ENCODE measurements around the gene MTMR2. TPM values are rescaled to one million over a fixed set of nuclear protein-coding genes. Genes with fewer than 3 reads are reported as not detected.

The MTMR2 gene
- polyA plus RNA-seq, 2 of the 4 experiments (the other 2 are of a cell fraction), result 22.2 to 28.7 TPM

DNA sequence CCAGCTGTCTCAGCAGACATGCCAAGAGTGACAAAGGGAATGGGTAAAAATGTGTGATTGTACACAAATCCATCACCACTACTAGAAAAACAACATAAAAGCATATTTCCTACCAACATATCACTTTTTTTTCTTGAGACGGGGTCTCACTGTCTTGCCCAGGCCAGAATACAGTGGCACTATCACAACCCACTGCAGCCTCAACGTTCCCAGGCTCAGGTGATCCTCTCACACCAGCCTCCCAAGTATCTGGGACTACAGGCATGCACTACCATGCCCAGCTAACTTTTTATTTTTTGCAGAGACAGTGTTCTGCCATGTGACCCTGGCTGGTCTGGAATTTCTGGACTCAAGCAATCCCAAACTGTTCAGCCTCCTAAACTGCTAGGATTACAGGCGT lies 5.2 kb downstream of the MTMR2 start:
- FAIRE-seq, result no peak
- no peaks in the 10 kb centered on the region for H3K9me3 ChIP-seq

GRCh38 chr11:95918056-95918455 lies 5.9 kb downstream of the MTMR2 start:
- Histone ChIP-seq H3K9me3 (no peaks in the 10 kb centered on the region), H3K4me3 (no peak overlapping the region), H3K4me1 (peaks cover 44% of the 10 kb centered on the region), H3K4me2 (no peak overlapping the region), H3K27ac (no peak overlapping the region)
- DNase-seq (ENCODE audit: low read depth in 1 of 2, low spot score in 1 of 2) (no peak), FAIRE-seq (no peak), ATAC-seq (no peak)
- ChIA-PET CTCF (no interaction called here), POLR2A (no interaction called here)
- TF ChIP-seq JUNB (IDR thresholded peaks at IDR 0.05), result no peak
- no peak for TF ChIP-seq EP300 (IDR thresholded peaks at IDR 0.05)
- TF ChIP-seq MAFK (IDR thresholded peaks at IDR 0.05; ENCODE audit: partially characterized antibody), result no peak
- no peak for TF ChIP-seq ZC3H11A (IDR thresholded peaks at IDR 0.05)
- TF ChIP-seq HOXB5 (CRISPR knock-in tag; IDR thresholded peaks at IDR 0.05), result no peak
- no peak for TF ChIP-seq HOXB13 (CRISPR knock-in tag; IDR thresholded peaks at IDR 0.05; ENCODE audit: low read depth)
- TF ChIP-seq, protein P1, sequence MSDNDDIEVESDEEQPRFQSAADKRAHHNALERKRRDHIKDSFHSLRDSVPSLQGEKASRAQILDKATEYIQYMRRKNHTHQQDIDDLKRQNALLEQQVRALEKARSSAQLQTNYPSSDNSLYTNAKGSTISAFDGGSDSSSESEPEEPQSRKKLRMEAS (IDR thresholded peaks at IDR 0.05), result no peak
- WGBS (ENCODE audit: missing lambda C conversion rate), result 94% methylated on average over 2 of the region's 2 CpGs

More for the DNA sequence above, 5.2 kb downstream of the MTMR2 start:
- no peak for TF ChIP-seq ZSCAN20 (CRISPR knock-in tag; IDR thresholded peaks at IDR 0.05)
- TF ChIP-seq HDAC2 (IDR thresholded peaks at IDR 0.05), result no peak
- no peak for TF ChIP-seq SMC3 (IDR thresholded peaks at IDR 0.05)
- no peak for TF ChIP-seq CBX2 (IDR thresholded peaks at IDR 0.05; ENCODE audit: borderline replicate concordance, low read depth)
- TF ChIP-seq NPAS2 (CRISPR knock-in tag; IDR thresholded peaks at IDR 0.05; ENCODE audit: borderline replicate concordance), result no peak
- TF ChIP-seq HMGXB4 (CRISPR knock-in tag; IDR thresholded peaks at IDR 0.05; ENCODE audit: borderline replicate concordance), result no peak
- no peak for TF ChIP-seq MYC (IDR thresholded peaks at IDR 0.05; ENCODE audit: borderline replicate concordance, low read length)
- TF ChIP-seq EHMT2 (IDR thresholded peaks at IDR 0.05; ENCODE audit: low read depth), result no peak
- TF ChIP-seq ZFP36 (IDR thresholded peaks at IDR 0.05; ENCODE audit: borderline replicate concordance, partially characterized antibody), result no peak
- TF ChIP-seq EHF (CRISPR knock-in tag; IDR thresholded peaks at IDR 0.05), result no peak
- no peak for TF ChIP-seq RCOR1 (IDR thresholded peaks at IDR 0.05; ENCODE audit: low read depth, low read length)
- TF ChIP-seq BCL3 (IDR thresholded peaks at IDR 0.05), result no peak
- TF ChIP-seq, protein P2, sequence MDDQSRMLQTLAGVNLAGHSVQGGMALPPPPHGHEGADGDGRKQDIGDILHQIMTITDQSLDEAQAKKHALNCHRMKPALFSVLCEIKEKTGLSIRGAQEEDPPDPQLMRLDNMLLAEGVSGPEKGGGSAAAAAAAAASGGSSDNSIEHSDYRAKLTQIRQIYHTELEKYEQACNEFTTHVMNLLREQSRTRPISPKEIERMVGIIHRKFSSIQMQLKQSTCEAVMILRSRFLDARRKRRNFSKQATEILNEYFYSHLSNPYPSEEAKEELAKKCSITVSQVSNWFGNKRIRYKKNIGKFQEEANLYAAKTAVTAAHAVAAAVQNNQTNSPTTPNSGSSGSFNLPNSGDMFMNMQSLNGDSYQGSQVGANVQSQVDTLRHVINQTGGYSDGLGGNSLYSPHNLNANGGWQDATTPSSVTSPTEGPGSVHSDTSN (IDR thresholded peaks at IDR 0.05), result no peak
- TF ChIP-seq POLR2A (IDR thresholded peaks at IDR 0.05; ENCODE audit: low read length), result no peak
- no peak for TF ChIP-seq NR3C1 (IDR thresholded peaks at IDR 0.05)
- no peak for TF ChIP-seq ATOH8 (CRISPR knock-in tag; IDR thresholded peaks at IDR 0.05; ENCODE audit: low read depth)
- TF ChIP-seq ZC3H11A (IDR thresholded peaks at IDR 0.05), result no peak
- no peak for TF ChIP-seq PHF8 (IDR thresholded peaks at IDR 0.05; ENCODE audit: borderline replicate concordance, low read depth)
- TF ChIP-seq ZNF302 (CRISPR knock-in tag; IDR thresholded peaks at IDR 0.05), result no peak
- ATAC-seq (no peak), DNase-seq (ENCODE audit: low read depth in 1 of 2, low spot score in 1 of 2) (no peak)
- ChIA-PET POLR2A (no interaction called here), CTCF (no interaction called here)
- Histone ChIP-seq H3K4me1 (peaks cover 38% of the 10 kb centered on the region), H3K27ac (no peak overlapping the region), H3K4me2 (no peak overlapping the region), H3K4me3 (no peak overlapping the region)
- 89% methylated on average over 3 of the region's 3 CpGs for WGBS (ENCODE audit: missing lambda C conversion rate)
